Stimulated activated CD4-positive, alpha-beta T cell treated with anti-CD3 and anti-CD28 coated beads, Interleukin-15, amount 100 ng/mL, for 1 hour (primary cell): ENCODE results near the gene FAM53C.
"Not testable (repeated sequence)": the region's sequence is repeated elsewhere in the genome, so short reads cannot be mapped to it uniquely, and the experiment has no call there.

Experiments used
- DNase-seq, 2 donors: peaks; one replicate each; pipeline ENCODE4 v3.0.0-alpha.2; 2020; ENCODE audit warnings: low read depth in 1 of 2, low spot score in 1 of 2

The FAM53C gene

DNA sequence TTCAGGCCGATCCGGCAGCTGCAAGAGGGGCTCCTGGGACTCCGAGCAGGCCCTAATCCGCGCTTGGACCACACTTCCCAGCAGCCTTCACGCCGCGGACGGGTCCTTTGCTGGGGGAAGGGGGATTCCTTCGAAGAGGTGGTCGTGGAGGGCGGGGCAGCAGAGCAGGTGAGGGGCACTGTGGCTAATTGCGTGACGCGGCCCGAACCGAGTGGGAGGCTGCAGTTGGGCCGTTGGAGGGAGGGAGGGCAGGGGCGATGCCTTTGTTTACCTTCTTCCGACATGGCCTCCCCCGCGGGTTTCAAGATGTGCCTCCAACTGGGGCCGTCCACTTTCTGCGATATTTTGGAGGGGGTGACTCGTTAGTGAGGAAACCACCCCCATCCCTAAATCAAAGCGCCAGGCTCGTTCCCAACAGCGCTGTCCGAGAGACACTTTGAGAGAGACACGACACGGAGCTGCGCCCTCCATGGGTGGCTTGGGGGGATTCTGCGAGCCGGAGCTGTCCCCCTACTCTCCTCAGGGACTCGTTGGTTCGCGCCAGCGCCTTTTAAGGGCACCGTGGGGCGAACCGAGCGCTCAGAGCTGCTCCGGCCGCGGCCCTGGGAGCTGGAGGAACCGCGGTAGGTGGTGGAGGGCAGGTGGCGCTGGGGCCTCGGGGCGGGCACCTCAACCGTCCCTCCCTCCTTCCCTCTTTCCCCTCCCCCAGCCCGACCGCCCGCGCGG lies at the start of gene FAM53C:
TSS of gene FAM53C (plus strand) at position 582 of the 726 bp plus-strand sequence. CDS start 3,070 bp downstream, outside the sequence.
- DNase-seq, result peak; percentile 89 to 92

DNA sequence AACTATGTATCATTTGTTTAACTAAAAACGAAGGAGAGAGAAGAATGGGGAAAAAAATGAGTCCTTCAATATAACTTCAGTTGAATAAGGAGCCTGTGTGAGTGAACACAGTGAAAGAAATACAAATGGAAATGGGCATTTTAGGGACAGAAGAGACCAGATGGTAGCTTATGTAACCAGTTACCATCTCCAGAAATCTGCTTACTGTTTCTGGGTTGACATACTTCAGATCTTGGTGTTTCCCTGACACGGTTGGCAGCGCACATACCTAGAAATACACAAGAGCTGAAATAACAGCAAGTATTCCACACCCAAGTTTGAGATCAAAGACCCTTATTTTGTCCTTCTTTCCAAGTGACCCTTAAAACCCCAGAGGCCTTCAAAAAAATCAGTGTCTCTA lies 48.8 kb upstream of the FAM53C start:
- no peak for DNase-seq

DNA sequence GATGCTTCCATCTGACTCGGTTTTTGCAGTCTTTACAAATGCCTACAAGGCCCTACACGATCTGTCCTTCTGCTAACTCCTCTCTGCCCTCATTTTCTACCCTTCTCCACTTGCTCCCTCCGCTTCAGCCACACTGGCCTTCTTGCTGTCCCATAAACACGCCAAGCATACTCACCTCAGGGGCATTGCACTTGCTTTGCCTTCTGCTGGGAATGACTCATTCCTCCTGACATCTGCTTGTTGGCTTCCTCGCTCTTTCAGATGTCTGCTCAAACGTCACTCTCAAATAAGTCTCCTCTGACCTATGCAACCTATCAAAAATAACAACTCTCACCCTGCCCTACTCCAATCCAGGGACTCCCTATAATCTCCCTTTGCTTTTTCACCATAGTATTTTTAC lies 34.7 kb upstream of the FAM53C start:
- DNase-seq, result no peak

DNA sequence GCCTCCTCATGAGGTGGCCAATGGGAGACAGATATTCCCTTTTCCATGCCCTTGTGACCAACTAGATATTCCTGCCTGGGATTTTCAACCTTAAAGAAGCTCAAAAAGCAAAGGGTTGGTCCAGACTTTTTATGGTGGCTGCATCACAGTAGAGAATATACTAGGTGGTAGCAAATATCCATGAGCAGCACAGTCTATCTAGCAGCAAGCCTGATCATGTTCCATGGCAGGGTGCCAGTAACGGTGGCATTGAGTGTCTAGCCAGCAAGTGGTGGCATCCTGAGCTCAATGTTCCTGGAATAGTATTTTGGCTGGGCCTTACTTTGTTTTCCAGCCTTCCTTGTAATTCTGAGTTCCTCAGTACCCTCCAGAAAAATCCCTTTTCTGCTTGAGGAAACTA lies 32.3 kb upstream of the FAM53C start:
- no peak for DNase-seq

DNA sequence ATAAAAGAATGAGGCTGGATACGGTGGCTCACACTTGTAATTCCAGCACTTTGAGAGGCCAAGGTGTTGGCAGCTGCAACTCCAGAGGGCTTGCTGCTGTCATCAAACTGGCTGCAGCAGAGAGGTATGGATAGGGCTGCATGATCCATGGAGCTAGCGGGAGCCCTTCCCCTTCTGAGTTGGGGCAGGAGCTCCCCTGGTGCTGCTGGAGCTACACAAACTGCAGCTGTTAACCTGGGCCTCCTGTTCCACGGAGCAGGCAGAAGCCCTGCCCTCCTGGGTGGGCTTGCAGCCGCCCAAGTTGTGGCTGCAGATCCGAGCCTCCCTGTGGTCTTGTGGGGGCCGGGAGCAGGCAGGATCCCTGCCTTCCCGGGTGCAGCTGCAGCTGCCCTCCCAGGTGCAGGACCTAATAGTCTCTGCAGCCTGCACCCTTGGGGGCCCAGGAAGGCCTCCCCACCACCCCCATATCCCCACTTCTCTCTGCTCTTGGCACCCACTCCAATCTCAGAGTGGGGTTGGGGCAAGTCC lies 22.3 kb upstream of the FAM53C start:
- no peak for DNase-seq

- no peak for DNase-seq
Measured at GRCh38 chr5:138316355-138316754, 21.7 kb upstream of the FAM53C start.

DNA sequence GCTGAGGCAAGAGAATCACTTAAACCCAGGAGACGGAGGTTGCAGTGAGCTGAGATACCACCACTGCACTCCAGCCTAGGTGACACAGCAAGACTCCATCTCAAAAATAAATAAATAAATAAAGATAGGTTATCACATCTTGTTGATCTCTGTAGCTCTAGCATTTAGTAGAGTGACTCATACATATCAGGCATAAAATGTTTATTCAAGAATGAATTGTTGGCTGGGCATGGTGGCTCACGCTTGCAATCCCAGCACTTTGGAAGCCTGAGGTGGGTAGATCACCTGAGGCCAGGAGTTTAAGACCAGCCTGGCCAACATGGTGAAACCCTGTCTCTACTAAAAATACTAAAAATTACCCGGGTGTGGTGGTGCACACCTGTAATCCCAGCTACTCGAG lies 19.9 kb upstream of the FAM53C start:
- DNase-seq, result not testable (repeated sequence)

DNA sequence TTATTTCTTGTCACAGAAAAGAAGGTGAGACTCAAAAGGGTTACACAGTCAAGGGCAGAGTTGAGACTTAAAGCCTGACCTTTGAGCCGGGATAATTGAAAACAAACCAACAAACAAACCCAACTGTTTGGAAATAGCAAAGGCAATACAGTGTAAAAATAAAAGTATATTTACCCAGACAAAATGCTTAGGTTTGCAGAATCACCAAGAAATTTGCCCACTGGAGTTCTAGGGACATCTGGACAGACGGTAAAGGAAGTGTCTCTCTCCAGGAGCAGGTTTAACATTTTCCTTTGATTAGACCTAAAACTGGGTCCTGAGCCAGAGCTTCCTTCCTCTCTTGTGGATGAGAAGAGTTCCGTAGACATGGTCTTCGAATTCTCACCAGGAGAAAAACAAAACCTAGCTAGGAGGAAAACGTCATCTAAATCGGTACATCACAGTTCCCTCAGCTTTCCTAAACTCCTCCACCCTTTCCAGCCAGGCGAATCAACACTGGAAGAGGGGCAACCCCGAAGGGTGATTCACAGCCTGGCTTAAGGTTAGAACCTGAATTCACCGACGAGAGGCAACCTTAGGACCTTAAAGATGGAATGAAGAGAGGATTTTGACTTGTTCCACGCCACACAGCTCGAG lies 7.1 kb upstream of the FAM53C start:
- no peak for DNase-seq

DNA sequence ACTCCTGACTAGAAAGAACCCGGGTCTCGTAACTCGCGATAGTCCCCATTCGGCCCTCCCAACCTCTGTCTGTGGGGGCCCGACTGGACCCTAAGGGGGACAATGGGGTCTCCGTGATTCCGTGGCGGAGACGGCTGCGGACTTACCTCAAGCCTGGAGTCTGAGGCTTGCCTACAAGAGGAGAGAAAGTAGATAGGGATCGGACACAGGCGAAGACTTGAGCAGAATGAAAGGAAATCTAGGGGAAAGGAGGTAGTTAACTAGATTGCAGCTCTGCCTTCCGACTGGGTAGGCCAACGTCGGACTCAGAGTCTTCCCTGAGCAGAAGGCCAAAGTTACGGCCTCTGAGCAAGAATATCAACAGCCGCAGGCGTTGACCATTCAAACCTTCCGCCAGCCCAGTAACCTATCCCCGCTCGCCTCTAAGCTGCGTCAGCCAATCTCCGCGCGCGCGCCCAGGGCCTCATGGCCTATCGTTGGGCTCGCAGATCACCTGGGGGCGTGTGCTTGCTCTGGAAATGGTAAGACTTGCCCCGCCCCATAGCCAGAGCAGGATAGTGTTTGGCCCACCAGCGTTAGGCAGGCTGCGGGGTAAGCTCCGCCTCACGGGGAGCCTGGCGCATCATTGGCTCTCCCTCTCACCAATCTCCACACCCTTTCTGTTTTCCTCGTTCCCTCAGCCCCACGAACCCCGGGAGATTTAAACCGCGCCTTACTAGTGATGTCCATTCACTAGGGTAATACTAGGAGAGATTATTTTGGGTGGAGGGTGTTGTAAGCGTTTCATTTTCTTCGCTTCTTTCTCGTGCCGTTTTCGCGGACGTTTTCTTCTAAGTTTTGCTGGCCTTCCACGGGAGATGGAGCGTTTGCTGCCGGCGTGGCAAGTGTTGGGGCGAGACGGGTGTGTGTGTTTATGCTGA lies 6.4 kb upstream of the FAM53C start, which contains the start of gene CDC25C:
TSS of gene CDC25C (minus strand) at position 356 of the 920 bp plus-strand sequence. CDS start 624 bp downstream, outside the sequence.
- peak; percentile 84 to 91 for DNase-seq

DNA sequence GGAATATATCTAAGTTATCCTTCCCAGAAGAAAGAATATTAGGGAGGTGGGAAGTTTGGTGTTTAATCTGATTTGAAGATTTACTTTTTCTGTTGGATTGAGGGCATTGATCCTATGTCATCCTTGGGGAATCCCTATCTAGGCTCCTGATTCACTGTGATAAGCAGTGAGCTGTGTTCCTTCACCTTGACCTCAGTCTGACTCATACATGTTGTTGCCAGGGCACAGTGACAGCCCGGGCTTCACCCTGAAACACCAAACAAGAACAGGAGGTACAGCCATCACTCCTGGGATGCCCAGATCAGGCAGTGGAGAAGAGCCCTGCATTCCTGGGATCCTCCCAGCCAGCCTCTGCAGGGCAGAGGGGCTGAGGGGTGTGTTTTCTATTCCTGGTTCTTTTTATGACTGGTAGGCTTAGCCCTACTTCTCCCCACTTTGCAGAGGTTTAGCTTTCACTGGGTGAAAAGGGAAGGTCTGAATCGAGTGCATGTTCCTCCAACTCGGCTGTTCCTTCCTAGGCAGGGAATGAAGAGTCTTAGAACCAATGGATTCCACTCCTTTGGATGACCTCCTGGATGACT lies 3.1 kb upstream of the FAM53C start:
- no peak for DNase-seq

DNA sequence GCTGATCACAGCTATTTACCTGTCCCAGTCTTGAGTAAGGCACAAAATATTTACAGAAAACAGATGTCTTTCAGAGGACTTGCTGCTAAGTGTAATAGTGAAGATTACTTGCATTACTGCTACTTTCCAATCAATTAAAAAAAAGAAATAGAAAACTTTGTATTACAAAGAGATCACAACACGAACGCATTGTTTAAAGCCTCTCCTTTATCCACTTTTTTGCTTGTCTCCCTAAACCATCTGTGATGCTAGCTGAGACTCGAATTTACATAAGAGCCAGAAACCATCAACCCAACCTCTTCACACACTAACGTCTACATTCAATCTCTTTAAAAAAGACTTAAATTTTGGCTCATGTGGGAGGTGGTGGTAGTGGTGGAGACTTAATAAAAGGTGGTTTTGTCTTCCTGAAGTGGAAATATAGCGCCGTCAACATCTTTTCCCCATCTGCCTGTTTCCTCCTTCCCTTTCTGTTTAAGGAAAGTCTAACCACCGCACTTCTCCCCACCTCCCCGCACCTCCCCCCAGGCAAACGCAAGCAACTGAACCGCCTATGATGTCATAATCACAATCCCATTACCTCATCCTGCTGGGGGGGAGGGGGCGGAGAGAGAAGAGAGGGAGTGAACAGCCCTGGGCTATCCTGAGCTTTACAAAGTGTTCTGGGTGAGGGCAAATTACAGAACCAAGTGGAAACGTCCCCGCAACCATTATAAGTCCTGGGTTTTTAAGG lies 948 bp upstream of the FAM53C start:
- DNase-seq, result no peak

DNA sequence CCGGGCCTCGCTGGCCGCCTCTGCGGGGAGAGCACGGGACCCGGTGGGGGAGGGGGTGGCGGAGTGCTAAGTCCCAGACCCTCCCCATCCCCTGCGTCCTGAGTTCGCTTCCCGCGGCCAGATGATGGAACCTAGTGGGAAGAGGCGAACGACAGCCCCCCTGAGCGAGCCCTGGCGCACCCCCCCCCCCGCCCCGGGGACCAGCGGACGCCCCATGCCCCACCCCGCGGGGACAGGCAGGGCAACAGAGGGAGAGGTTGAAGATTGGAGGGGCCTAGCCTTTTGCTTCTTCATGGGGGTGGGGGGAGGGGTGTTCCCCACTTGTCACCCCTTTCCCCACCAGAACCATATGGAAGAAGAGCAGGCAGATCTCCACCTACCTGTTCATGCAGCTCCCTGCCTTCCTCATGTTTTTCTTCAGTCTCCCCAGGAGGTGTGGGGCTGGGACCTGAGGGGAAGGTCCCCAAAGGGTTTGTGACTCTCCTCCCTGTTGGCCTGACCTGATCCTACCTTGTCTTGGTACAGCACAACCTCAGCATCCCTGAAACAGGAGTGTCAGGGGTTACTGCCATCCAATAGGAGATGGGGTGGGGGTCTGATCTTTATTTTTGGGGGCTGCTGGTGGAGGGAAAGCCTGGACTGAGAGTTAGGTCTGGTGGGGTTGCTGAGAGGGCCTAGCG lies 485 bp downstream of the FAM53C start:
- DNase-seq, result no peak

DNA sequence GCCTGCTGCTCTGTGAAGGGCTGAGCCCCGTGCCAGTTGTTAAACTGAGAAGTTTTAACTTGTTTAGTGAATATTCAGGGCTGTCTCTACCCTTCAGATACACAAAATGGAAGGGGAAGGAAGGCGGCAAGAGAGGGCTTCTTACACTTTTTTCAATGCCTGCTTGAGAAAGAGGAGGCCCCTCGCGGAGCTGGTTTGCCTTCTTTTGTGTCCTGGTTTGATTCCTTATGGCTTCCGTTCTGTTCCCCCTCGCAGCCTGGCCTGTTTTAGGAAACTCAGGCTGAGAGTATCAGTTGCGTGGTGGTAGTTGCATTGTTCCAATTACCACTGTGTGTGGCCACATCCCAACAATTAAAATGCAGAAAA lies 1.0 kb downstream of the FAM53C start:
- no peak for DNase-seq

DNA sequence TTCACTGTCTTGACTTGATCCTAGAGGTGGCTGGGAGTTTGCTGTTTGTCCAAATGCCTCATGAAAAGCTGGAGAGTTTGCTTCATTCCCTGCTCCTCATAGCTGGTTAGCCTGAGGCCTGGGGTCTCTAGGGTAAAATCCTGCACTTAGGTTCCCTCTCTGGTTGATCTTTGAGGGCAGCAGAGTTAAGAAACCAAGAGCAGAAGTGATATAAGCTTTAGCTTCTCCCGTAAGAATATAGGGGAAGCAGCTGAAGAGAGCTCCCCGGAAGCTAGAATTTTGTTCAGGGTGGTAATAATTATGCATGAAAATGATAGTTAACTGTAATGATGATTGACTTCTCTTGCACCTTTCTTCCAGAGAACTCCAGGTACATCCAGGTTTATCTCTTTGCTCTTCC lies 1.4 kb downstream of the FAM53C start:
- DNase-seq, result no peak

DNA sequence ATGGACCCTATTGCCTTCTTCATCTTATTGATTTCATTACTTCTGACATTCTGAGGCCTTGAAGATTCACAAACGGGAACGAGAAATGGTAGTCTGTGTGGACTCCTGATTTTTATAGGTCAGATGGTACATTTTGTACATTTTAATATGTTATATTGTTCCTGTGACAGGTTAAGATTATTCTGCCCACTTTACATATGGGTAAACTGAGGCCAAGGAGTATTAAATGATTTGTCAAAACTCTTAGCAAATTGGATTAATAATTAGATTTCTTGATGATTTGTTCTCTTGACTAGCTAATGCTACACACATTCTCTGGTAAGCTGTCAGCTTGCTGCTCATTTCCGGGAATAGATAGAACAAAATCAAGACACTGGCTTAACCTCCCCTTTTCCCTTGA lies 1.9 kb downstream of the FAM53C start:
- DNase-seq, result no peak

GRCh38 chr5:138344887-138345622 lies 7.0 kb downstream of the FAM53C start:
- DNase-seq, result no peak

GRCh38 chr5:138346889-138347288 lies 8.8 kb downstream of the FAM53C start:
- no peak for DNase-seq

GRCh38 chr5:138349852-138350562 lies 11.9 kb downstream of the FAM53C start:
- no peak for DNase-seq

DNA sequence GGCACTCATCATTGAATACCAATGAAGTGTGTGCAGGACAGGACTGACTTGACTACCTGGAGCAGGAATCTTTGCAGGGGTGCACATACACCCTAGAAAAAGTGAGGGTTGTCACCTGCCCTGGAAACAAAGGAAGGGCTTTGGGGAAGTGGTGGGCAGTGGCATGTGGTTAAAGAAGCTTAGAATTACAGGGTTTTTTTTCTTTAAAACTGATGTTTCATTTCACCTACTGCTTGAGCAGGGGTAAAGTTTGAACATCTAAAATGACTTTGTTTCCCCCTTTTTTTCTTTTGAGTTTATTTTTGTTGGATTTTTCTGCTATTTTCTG lies 12.5 kb downstream of the FAM53C start:
- no peak for DNase-seq
